Sigmoid colon (tissue), 4 donors: Measurements from ENCODE around the gene SOX6.

Experiments used
- EP300 ChIP-seq, 4 donors: sonication (generic); formaldehyde crosslinking; IDR thresholded peaks; one replicate each; pipeline ENCODE4 v1.6.1; 2017; ENCODE audit warnings: antibody characterized with exemption in 4 of 4
- POLR2A ChIP-seq, 2 donors: fragments of 450-650 bp; IDR thresholded peaks; one replicate each; pipeline ENCODE4 v1.6.1; 2016; ENCODE audit warnings: antibody characterized with exemption in 2 of 2, mild to moderate bottlenecking in 2 of 2, moderate library complexity in 2 of 2

- TF ChIP-seq EP300 (IDR thresholded peaks at IDR 0.05) (no peak), POLR2A (IDR thresholded peaks at IDR 0.05) (no peak)
Observed at GRCh38 chr11:16015741-16016467, 340.4 kb downstream of the SOX6 start.
